ENCODE measurements around the gene CIAO3.

The CIAO3 gene

GRCh38 chr16:708019-708418 is 32.8 kb downstream of the CIAO3 start:
- no peaks in the 10 kb centered on the region for H4K20me1 ChIP-seq (ENCODE audit: insufficient read depth, low read length)
- no peak for DNase-seq
- H3K9me3 ChIP-seq (replicated peaks; ENCODE audit: insufficient read depth, low read length) = no peaks in the 10 kb centered on the region
- H3K4me1 ChIP-seq (ENCODE audit: low read length) = no peaks in the 10 kb centered on the region
- TF ChIP-seq CTCF (IDR thresholded peaks at IDR 0.05; ENCODE audit: low read length) (no peak), EZH2 (optimal IDR thresholded peaks at IDR 0.05; ENCODE audit: low read depth, low read length) (no peak), EZH2phosphoT487 (IDR thresholded peaks at IDR 0.05; ENCODE audit: low read length) (no peak)
- H3K9ac ChIP-seq (ENCODE audit: low read length) = no peak overlapping the region
- H3K27ac ChIP-seq (ENCODE audit: low read length) = no peak overlapping the region
- no peak overlapping the region for H3K4me2 ChIP-seq (ENCODE audit: low read depth, low read length)
- H3K4me3 ChIP-seq (ENCODE audit: low read length) = no peak overlapping the region
- H3K9me2 ChIP-seq (replicated peaks; ENCODE audit: insufficient read depth, low read length) = no peaks in the 10 kb centered on the region
- peaks cover 66% of the 10 kb centered on the region for H3K27me3 ChIP-seq (replicated peaks; ENCODE audit: insufficient read depth, low read length)
- no peaks in the 10 kb centered on the region for H3K36me3 ChIP-seq (replicated peaks; ENCODE audit: insufficient read depth, low read length)
- H2AFZ ChIP-seq (ENCODE audit: low read length) = no peak overlapping the region
- no peaks in the 10 kb centered on the region for H3F3A ChIP-seq (ENCODE audit: insufficient read depth, low read length)
- H3K79me2 ChIP-seq (ENCODE audit: low read length) = no peaks in the 10 kb centered on the region

DNA sequence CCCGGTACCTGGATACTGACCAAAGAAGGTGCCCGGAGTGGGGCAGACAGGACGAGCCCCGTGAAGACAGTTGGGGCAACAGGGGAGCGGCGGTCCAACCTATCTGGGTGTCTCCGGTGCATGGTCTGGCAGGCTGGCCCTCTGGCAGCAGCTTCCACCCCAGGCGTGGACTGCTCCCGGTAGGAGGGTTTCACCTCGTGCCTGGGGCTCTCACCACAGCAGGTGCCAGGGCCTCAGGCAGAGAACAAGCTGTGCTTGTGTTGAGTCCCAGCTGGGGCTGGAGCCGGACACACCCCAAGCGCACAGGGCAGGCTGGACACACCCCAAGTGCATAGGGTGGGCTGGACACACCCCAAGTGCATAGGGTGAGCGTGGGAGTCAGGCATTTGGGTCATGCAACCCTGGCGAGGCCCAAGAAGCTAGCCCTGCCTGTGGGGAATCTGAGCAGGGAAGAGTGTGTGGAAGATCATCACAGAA is 33.7 kb downstream of the CIAO3 start:
- Histone ChIP-seq H3K4me1 (ENCODE audit: low read length) (no peaks in the 10 kb centered on the region), H4K20me1 (ENCODE audit: insufficient read depth, low read length) (no peaks in the 10 kb centered on the region), H3K9ac (ENCODE audit: low read length) (no peak overlapping the region), H3K36me3 (replicated peaks; ENCODE audit: insufficient read depth, low read length) (no peaks in the 10 kb centered on the region), H3K79me2 (ENCODE audit: low read length) (no peaks in the 10 kb centered on the region), H2AFZ (ENCODE audit: low read length) (no peak overlapping the region), H3K4me2 (ENCODE audit: low read depth, low read length) (no peak overlapping the region), H3K4me3 (ENCODE audit: low read length) (no peak overlapping the region), H3K9me3 (replicated peaks; ENCODE audit: insufficient read depth, low read length) (no peaks in the 10 kb centered on the region), H3F3A (ENCODE audit: insufficient read depth, low read length) (no peaks in the 10 kb centered on the region), H3K27me3 (replicated peaks; ENCODE audit: insufficient read depth, low read length) (peaks cover 75% of the 10 kb centered on the region), H3K9me2 (replicated peaks; ENCODE audit: insufficient read depth, low read length) (no peaks in the 10 kb centered on the region), H3K27ac (ENCODE audit: low read length) (no peak overlapping the region)
- no peak for TF ChIP-seq EZH2phosphoT487 (IDR thresholded peaks at IDR 0.05; ENCODE audit: low read length)
- TF ChIP-seq EZH2 (optimal IDR thresholded peaks at IDR 0.05; ENCODE audit: low read depth, low read length) = no peak
- DNase-seq = no peak

- Histone ChIP-seq H2AFZ (ENCODE audit: low read length) (no peak overlapping the region), H3F3A (ENCODE audit: insufficient read depth, low read length) (no peaks in the 10 kb centered on the region), H3K27me3 (replicated peaks; ENCODE audit: insufficient read depth, low read length) (peaks cover 81% of the 10 kb centered on the region), H3K9me3 (replicated peaks; ENCODE audit: insufficient read depth, low read length) (no peaks in the 10 kb centered on the region), H4K20me1 (ENCODE audit: insufficient read depth, low read length) (no peaks in the 10 kb centered on the region), H3K4me1 (ENCODE audit: low read length) (no peaks in the 10 kb centered on the region), H3K4me3 (ENCODE audit: low read length) (no peak overlapping the region), H3K27ac (ENCODE audit: low read length) (no peak overlapping the region), H3K4me2 (ENCODE audit: low read depth, low read length) (no peak overlapping the region), H3K9me2 (replicated peaks; ENCODE audit: insufficient read depth, low read length) (no peaks in the 10 kb centered on the region), H3K36me3 (replicated peaks; ENCODE audit: insufficient read depth, low read length) (no peaks in the 10 kb centered on the region), H3K79me2 (ENCODE audit: low read length) (no peaks in the 10 kb centered on the region), H3K9ac (ENCODE audit: low read length) (no peak overlapping the region)
- DNase-seq = no peak
- TF ChIP-seq EZH2phosphoT487 (IDR thresholded peaks at IDR 0.05; ENCODE audit: low read length) (no peak), EZH2 (optimal IDR thresholded peaks at IDR 0.05; ENCODE audit: low read depth, low read length) (no peak), CTCF (IDR thresholded peaks at IDR 0.05; ENCODE audit: low read length) (no peak)
These were observed 34.4 kb downstream of the CIAO3 start for GRCh38 chr16:706189-707061.

All from MM.1S (cell line).